SU-DHL-6 (cell line): ENCODE data around the gene SCUBE1.
"Not testable (repeated sequence)": the region's sequence is repeated elsewhere in the genome, so short reads cannot be mapped to it uniquely, and the experiment has no call there.

ENCODE experiments used
- H2AFZ ChIP-seq: fragments of 200-600 bp; sonication (generic); 2 replicates; pipeline ENCODE4 v1.6.1; 2014; ENCODE audit warnings: low read depth, mild to moderate bottlenecking, moderate library complexity, mixed read lengths, antibody characterized with exemption, low read length; ENCODE audit not compliant: severe bottlenecking
- H3F3A ChIP-seq: fragments of 200-600 bp; shearing (Covaris generic); 2 replicates; pipeline ENCODE4 v1.6.0; 2016; ENCODE audit warnings: antibody characterized with exemption, mild to moderate bottlenecking; ENCODE audit not compliant: insufficient read depth
- H3K27ac ChIP-seq: fragments of 200-600 bp; sonication (generic); 2 replicates; pipeline ENCODE4 v1.5.1; 2016; ENCODE audit warnings: low read depth, mild to moderate bottlenecking, low read length, moderate library complexity, mixed read lengths
- H3K27me3 ChIP-seq: fragments of 200-600 bp; sonication (generic), shearing (Covaris generic); 2 replicates; pipeline ENCODE4 v1.6.0; 2014; ENCODE audit warnings: mild to moderate bottlenecking, low read length
- H3K36me3 ChIP-seq: fragments of 200-600 bp; sonication (generic); 2 replicates; pipeline ENCODE4 v1.6.1; 2014; ENCODE audit warnings: mild to moderate bottlenecking, low read length, mixed read lengths
- H3K4me2 ChIP-seq: fragments of 300-600, 200-600 bp; shearing (Covaris generic), sonication (generic); 2 replicates; pipeline ENCODE4 v1.6.0; 2014; ENCODE audit warnings: low read length, low read depth, mild to moderate bottlenecking; ENCODE audit not compliant: poor library complexity, severe bottlenecking
- H3K4me3 ChIP-seq: fragments of 200-600 bp; sonication (generic); 2 replicates; pipeline ENCODE4 v1.5.1; 2014; ENCODE audit warnings: antibody characterized with exemption, low read length, mild to moderate bottlenecking, mixed read lengths; ENCODE audit not compliant: insufficient read depth, poor library complexity, severe bottlenecking
- H3K79me2 ChIP-seq: fragments of 200-600 bp; sonication (generic); 2 replicates; pipeline ENCODE4 v1.6.1; 2014; ENCODE audit warnings: mild to moderate bottlenecking, low read length, moderate library complexity; ENCODE audit not compliant: insufficient read depth
- H3K9ac ChIP-seq: fragments of 200-600 bp; sonication (generic); 2 replicates; pipeline ENCODE4 v1.7.0; 2014; ENCODE audit warnings: mild to moderate bottlenecking, low read length
- H3K9me2 ChIP-seq: fragments of 200-600 bp; sonication (generic); replicated peaks from 2 replicates; pipeline ENCODE4 v1.6.1; 2014; ENCODE audit warnings: low read length; ENCODE audit not compliant: insufficient read depth
- H3K9me3 ChIP-seq: fragments of 200-600 bp; sonication (generic); 2 replicates; pipeline ENCODE4 v1.6.1; 2014; ENCODE audit warnings: low read length, mixed read lengths; ENCODE audit not compliant: insufficient read depth
- H4K20me1 ChIP-seq: fragments of 200-600 bp; sonication (generic); 2 replicates; pipeline ENCODE4 v1.6.1; 2014; ENCODE audit warnings: low read depth, mild to moderate bottlenecking, antibody characterized with exemption, low read length, moderate library complexity, mixed read lengths
- EZH2phosphoT487 ChIP-seq: fragments of 200-600 bp; sonication (generic), shearing (Covaris generic); conservative IDR thresholded peaks from 2 replicates; pipeline ENCODE4 v1.6.1; 2018; ENCODE audit warnings: mild to moderate bottlenecking, antibody characterized with exemption, low read length, moderate library complexity, mixed read lengths
- TF ChIP-seq, protein P1 (sequence below): fragments of 200-600 bp; sonication (generic); IDR thresholded peaks from one replicate; pipeline ENCODE4 v1.5.1; 2017; ENCODE audit warnings: antibody characterized with exemption, mild to moderate bottlenecking, low read length, moderate library complexity; ENCODE audit not compliant: insufficient read depth, poor library complexity, severe bottlenecking

SCUBE1 gene

DNA sequence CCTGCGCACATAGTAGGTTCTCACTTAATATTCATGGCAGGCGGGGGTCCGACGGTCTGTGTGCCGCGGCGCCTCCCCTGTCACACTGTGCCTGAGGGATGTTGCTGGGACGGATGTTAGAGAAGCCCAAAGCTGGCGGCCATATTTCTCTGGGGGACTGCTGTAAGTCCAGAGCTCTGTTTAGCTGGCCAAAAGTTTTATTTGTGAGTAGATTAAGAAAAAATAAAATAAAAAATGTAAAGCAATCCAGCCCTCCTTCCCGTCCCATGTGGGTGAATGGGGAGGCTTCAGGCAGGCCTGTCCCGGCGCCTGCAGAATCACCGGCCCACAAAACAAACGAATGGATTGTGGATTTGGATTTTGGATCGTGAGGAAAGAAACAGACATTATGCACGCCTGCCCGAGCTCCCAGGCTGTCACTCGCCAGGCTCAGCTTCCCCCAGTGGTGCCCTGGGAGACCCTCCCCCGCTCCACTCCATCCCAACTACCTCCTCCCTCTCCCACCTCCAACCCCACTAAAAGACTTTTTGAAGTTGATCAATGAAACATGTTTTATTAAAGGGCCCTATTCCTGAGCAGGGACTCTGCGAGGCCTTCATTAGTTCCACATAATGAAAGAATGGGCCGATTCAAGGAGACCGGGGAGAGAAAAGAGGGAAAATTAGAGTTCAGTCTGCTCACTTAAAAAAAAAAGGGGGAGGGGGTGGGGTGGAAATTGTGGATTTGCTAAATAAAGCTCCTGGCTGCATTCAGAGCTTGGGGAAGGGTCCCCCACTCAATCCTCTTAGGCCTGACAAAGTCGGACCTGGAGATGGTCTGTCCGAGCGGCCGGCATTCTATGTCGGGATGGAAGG is 20.4 kb upstream of the SCUBE1 start:
- no peaks in the 10 kb centered on the region for H3K9me3 ChIP-seq
- no peaks in the 10 kb centered on the region for H4K20me1 ChIP-seq
- no peaks in the 10 kb centered on the region for H3K9me2 ChIP-seq
- no peak overlapping the region for H3K9ac ChIP-seq
- no peak overlapping the region for H3K27ac ChIP-seq
- no peaks in the 10 kb centered on the region for H3K79me2 ChIP-seq
- H3K4me3 ChIP-seq, result no peak overlapping the region
- no peaks in the 10 kb centered on the region for H3K36me3 ChIP-seq
- no peak overlapping the region for H3K4me2 ChIP-seq
- no peaks in the 10 kb centered on the region for H3K27me3 ChIP-seq
- no peak for TF ChIP-seq EZH2phosphoT487
- TF ChIP-seq, protein P1, sequence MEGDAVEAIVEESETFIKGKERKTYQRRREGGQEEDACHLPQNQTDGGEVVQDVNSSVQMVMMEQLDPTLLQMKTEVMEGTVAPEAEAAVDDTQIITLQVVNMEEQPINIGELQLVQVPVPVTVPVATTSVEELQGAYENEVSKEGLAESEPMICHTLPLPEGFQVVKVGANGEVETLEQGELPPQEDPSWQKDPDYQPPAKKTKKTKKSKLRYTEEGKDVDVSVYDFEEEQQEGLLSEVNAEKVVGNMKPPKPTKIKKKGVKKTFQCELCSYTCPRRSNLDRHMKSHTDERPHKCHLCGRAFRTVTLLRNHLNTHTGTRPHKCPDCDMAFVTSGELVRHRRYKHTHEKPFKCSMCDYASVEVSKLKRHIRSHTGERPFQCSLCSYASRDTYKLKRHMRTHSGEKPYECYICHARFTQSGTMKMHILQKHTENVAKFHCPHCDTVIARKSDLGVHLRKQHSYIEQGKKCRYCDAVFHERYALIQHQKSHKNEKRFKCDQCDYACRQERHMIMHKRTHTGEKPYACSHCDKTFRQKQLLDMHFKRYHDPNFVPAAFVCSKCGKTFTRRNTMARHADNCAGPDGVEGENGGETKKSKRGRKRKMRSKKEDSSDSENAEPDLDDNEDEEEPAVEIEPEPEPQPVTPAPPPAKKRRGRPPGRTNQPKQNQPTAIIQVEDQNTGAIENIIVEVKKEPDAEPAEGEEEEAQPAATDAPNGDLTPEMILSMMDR, result no peak
- H3F3A ChIP-seq, result no peaks in the 10 kb centered on the region
- H2AFZ ChIP-seq, result no peak overlapping the region

DNA sequence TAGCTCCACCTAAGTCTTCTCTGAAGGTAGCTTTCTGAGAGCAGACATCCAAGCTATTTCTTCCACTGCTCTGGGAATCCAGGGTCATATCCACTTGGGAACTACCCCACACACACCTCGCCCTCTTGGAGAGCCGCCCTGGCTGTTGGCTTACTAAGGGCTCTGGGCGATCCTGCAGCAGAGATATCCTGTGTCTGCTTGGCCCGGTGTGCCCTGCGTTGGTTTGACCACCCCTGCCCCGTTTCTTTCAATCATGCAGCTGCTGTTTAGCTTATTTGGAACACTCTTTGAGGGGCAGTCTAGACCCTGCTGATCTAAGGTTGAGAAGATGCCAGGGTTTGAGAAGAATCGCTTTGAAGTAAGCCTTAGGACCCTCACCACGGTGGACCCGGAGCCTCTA is 17.4 kb upstream of the SCUBE1 start:
- no peaks in the 10 kb centered on the region for H3K9me3 ChIP-seq

DNA sequence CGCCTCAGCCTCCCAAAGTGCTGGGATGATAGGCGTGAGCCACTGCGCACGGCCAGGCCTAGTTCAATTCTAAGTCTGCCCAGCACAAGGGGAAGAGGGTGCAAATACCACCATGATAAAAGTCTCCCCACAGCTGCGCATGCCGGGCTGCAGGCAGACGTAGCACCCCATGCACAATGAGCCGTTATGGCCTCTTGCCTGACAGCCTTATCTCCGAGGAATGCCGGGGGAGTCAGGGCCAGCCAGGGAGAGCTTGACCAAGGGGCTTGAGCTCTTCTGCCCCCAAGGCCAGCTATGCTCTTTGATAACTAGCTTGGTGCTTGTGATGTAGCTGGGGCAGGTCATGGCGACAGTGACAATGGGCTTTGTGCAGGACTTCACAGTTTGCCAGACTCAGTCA is 13.7 kb upstream of the SCUBE1 start:
- Histone ChIP-seq H2AFZ (no peak overlapping the region), H3K36me3 (no peaks in the 10 kb centered on the region), H3K4me3 (no peak overlapping the region), H3K79me2 (no peaks in the 10 kb centered on the region), H3K27me3 (no peaks in the 10 kb centered on the region), H3K9me3 (no peaks in the 10 kb centered on the region), H3K4me2 (no peak overlapping the region), H3K27ac (no peak overlapping the region), H3K9ac (no peak overlapping the region), H3K9me2 (no peaks in the 10 kb centered on the region), H4K20me1 (no peaks in the 10 kb centered on the region), H3F3A (no peaks in the 10 kb centered on the region)
- TF ChIP-seq EZH2phosphoT487, result no peak
- TF ChIP-seq, protein P1, result no peak

More for the DNA sequence above, 17.4 kb upstream of the SCUBE1 start:
- Histone ChIP-seq H4K20me1 (no peaks in the 10 kb centered on the region), H3F3A (no peaks in the 10 kb centered on the region), H3K9me2 (no peaks in the 10 kb centered on the region), H2AFZ (no peak overlapping the region), H3K36me3 (no peaks in the 10 kb centered on the region), H3K4me3 (no peak overlapping the region), H3K4me2 (no peak overlapping the region), H3K27ac (no peak overlapping the region), H3K27me3 (no peaks in the 10 kb centered on the region), H3K9ac (no peak overlapping the region), H3K79me2 (no peaks in the 10 kb centered on the region)
- no peak for TF ChIP-seq EZH2phosphoT487
- TF ChIP-seq, protein P1, result no peak

DNA sequence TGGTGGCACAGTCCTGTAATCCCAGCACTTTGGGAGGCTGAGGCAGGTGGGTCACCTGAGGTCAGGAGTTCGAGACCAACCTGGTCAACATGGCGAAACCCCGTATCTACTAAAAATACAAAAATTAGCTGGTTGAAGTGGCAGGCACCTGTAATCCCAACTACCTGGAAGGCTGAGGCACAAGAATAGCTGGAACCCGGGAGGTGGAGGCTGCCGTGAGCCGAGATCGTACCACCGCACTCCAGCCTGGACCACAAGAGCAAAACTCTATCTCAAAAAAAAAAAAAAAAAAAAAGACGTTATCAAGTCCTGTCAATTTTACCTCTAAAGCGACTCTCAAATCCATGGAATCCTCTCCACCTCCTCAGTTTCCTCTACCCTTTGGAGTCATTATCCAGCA is 12.5 kb upstream of the SCUBE1 start:
- H4K20me1 ChIP-seq, H3K27me3 ChIP-seq, H3K9me3 ChIP-seq, H3K36me3 ChIP-seq, H3K4me2 ChIP-seq, H3K9ac ChIP-seq, H3F3A ChIP-seq, H2AFZ ChIP-seq, H3K79me2 ChIP-seq, H3K27ac ChIP-seq, H3K9me2 ChIP-seq, H3K4me3 ChIP-seq: not testable (repeated sequence)
